ENCODE results near the gene CREM. TPM values are rescaled to one million over a fixed set of nuclear protein-coding genes. Genes with fewer than 3 reads are reported as not detected.

The CREM gene
- total and polyA plus RNA-seq, 10 of the 15 experiments (the other 5 are each of a cell fraction or from before 2014, with no cell fraction given) = 51.3 to 115 (median 70.6) TPM

DNA sequence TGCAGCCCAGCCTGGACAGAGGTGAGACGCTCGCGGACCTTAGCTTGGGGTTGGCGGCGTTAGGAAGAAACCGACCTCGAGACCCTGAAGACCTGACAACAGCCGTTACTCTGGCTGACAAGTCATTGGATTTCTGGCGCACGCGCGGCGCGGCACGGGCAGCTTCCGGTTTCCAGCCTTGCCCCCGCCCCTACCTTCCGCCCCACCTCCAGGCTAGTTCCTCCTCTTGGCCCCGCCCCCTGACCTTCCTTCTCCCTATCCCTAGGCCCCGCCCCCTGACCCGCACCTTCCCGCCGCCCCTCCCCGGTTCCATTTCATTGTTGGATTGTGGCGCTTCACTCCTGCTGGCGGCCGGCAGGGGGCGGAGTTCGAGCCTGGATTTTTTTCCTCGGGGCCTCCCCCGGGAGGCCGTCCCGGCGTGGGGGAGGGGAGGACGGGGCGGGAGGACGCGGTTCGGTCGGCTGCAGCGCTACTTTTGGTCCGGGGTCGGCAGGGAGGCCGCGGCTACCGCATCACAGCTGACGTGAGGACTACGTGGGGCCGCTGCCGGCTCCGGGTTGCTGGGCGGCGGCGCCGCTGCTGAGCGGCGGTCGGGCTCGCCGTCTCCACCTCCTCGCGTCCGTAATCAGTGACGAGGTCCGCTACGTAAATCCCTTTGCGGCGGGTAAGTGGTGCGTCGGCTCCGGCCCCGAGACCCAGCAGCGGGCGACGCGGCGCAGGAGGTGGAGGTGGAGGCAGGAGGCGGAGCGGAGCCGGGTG is at the start of gene CREM (continued):
- TF ChIP-seq NFXL1 (IDR thresholded peaks at IDR 0.05; ENCODE audit: borderline replicate concordance) = no peak
- peak; percentile 58 for TF ChIP-seq TCF12 (IDR thresholded peaks at IDR 0.05; ENCODE audit: low read depth, low read length)
- no peak for TF ChIP-seq BMI1 (IDR thresholded peaks at IDR 0.05; ENCODE audit: borderline replicate concordance)
- TF ChIP-seq YBX1 (IDR thresholded peaks at IDR 0.05) = no peak
- peak; percentile 85 for TF ChIP-seq SMAD5 (IDR thresholded peaks at IDR 0.05; ENCODE audit: low read depth)
- peak; percentile 67 for TF ChIP-seq NR2C1 (IDR thresholded peaks at IDR 0.05)
- TF ChIP-seq ZZZ3 (IDR thresholded peaks at IDR 0.05; ENCODE audit: control insufficient read depth, insufficient read length, low read depth) = no peak
- TF ChIP-seq CBX3 (IDR thresholded peaks at IDR 0.05; ENCODE audit: borderline replicate concordance, low read depth) = no peak
- peak; percentile 63 for TF ChIP-seq SP1 (IDR thresholded peaks at IDR 0.05; ENCODE audit: low read depth, low read length)
- TF ChIP-seq FOXK2 (IDR thresholded peaks at IDR 0.05) = no peak
- TF ChIP-seq, protein P1, sequence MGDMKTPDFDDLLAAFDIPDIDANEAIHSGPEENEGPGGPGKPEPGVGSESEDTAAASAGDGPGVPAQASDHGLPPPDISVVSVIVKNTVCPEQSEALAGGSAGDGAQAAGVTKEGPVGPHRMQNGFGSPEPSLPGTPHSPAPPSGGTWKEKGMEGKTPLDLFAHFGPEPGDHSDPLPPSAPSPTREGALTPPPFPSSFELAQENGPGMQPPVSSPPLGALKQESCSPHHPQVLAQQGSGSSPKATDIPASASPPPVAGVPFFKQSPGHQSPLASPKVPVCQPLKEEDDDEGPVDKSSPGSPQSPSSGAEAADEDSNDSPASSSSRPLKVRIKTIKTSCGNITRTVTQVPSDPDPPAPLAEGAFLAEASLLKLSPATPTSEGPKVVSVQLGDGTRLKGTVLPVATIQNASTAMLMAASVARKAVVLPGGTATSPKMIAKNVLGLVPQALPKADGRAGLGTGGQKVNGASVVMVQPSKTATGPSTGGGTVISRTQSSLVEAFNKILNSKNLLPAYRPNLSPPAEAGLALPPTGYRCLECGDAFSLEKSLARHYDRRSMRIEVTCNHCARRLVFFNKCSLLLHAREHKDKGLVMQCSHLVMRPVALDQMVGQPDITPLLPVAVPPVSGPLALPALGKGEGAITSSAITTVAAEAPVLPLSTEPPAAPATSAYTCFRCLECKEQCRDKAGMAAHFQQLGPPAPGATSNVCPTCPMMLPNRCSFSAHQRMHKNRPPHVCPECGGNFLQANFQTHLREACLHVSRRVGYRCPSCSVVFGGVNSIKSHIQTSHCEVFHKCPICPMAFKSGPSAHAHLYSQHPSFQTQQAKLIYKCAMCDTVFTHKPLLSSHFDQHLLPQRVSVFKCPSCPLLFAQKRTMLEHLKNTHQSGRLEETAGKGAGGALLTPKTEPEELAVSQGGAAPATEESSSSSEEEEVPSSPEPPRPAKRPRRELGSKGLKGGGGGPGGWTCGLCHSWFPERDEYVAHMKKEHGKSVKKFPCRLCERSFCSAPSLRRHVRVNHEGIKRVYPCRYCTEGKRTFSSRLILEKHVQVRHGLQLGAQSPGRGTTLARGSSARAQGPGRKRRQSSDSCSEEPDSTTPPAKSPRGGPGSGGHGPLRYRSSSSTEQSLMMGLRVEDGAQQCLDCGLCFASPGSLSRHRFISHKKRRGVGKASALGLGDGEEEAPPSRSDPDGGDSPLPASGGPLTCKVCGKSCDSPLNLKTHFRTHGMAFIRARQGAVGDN (IDR thresholded peaks at IDR 0.05) = peak; percentile 90

All from GM12878 (cell line).